LHCN-M2 (cell line): ENCODE results near the gene KRTAP21-1. TPM values are rescaled to one million over a fixed set of nuclear protein-coding genes. Genes with fewer than 3 reads are reported as not detected.

Experiments
- total RNA-seq: library from RNA; depleted of rRNA; stranded (reverse); fragments of >200 nt; gene quantifications from 2 replicates; pipeline ENCODE4 v1.2.3, GENCODE V29; 2014; rRNA removed

KRTAP21-1 gene
- total RNA-seq, 1 experiment from 2014 or later, result not detected

Other genes with a start within 250 kb of the KRTAP21-1 start
- gene KRTAP19-6, start 213.6 kb downstream of the KRTAP21-1 start, total RNA-seq, result not detected in 2 replicates
- not detected in 2 replicates for gene KRTAP19-7, start 194.1 kb downstream of the KRTAP21-1 start, total RNA-seq
- gene KRTAP22-2, start 165.0 kb downstream of the KRTAP21-1 start, total RNA-seq, result not detected in 2 replicates
- not detected in 2 replicates for gene KRTAP6-3, start 163.0 kb downstream of the KRTAP21-1 start, total RNA-seq
- not detected in 2 replicates for gene KRTAP6-2, start 156.5 kb downstream of the KRTAP21-1 start, total RNA-seq
- not detected in 2 replicates for gene KRTAP22-1, start 154.3 kb downstream of the KRTAP21-1 start, total RNA-seq
- not detected in 2 replicates for gene KRTAP6-1, start 141.5 kb downstream of the KRTAP21-1 start, total RNA-seq
- not detected in 2 replicates for gene KRTAP20-1, start 139.0 kb downstream of the KRTAP21-1 start, total RNA-seq
- gene KRTAP20-4, start 134.8 kb downstream of the KRTAP21-1 start, total RNA-seq, result not detected in 2 replicates
- not detected in 2 replicates for gene KRTAP20-2, start 120.2 kb downstream of the KRTAP21-1 start, total RNA-seq
- gene KRTAP20-3, start 112.6 kb downstream of the KRTAP21-1 start, total RNA-seq, result not detected in 2 replicates
- not detected in 2 replicates for gene KRTAP21-3, start 36.7 kb downstream of the KRTAP21-1 start, total RNA-seq
- gene KRTAP21-2, start 8.2 kb downstream of the KRTAP21-1 start, total RNA-seq, result not detected in 2 replicates
- not detected in 2 replicates for gene KRTAP8-1, start 57.8 kb upstream of the KRTAP21-1 start, total RNA-seq
- gene KRTAP7-1, start 74.3 kb upstream of the KRTAP21-1 start, total RNA-seq, result not detected in 2 replicates
- gene KRTAP11-1, start 126.2 kb upstream of the KRTAP21-1 start, total RNA-seq, result not detected in 2 replicates